ENCODE data around the gene ADK.

ADK gene

DNA sequence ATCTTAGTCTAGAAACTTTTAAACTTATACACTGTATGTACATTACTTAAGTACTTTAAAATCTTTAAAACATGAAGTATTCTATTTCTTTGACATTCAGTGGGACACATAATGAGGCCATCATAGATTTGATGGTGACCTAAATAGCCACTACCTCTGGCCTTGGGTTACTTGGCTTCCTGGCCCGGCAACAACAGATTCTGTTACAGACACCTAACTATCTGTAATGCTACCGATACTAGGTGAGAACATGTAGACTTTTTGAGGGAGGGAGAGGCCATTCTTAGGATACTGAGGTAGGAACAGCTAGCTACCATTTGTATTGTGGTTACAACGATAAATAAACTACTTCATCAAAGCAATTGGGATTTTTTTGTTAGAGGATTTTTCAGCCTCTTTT, 520.7 kb downstream of the ADK start:
- Mint-ChIP-seq H3K4me3 (no peak overlapping the region), H3K27me3 (no peaks in the 10 kb centered on the region), H3K9me3 (no peaks in the 10 kb centered on the region), H3K4me1 (no peaks in the 10 kb centered on the region), H3K36me3 (ENCODE audit: low read depth) (peaks cover 39% of the 10 kb centered on the region), H3K27ac (no peak overlapping the region)
- ATAC-seq (no peak), DNase-seq (no peak)

DNA sequence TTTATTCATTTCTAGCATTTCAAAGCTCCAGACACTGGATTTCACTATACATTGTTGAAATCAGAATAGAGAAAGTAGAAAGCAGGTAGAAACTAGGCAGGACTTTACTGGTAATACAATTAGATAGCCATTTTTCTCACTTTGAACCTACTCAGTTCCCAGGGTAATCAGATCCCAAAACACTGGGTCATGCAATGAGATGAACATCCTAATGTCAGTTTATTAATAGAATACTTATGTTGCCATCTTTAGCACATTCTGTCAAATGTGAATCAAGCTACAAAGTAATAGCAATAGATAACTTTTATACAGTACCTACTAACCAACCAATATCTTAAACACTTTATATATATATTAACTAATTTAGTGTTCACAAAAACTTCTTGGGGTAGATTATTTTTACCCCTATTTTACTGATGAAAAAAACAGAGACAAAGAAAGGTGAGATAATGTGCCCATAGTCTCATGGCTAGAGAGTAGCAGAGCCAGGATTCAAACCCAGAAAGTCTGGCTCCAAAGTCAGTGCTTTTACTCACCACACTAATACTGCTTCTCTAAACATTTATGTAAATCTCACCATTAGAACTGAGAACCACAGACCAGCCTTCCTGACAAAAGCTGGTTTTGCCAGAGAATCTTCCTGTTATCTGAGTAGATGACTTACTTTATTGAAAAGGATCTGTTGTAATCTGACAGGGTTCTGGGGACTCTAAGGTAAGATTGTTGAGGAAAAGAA, 521.6 kb downstream of the ADK start:
- Mint-ChIP-seq H3K4me3 (no peak overlapping the region), H3K4me1 (no peaks in the 10 kb centered on the region), H3K27ac (no peak overlapping the region), H3K27me3 (no peaks in the 10 kb centered on the region), H3K9me3 (no peaks in the 10 kb centered on the region), H3K36me3 (ENCODE audit: low read depth) (peaks cover 43% of the 10 kb centered on the region)
- DNase-seq (no peak), ATAC-seq (no peak)

DNA sequence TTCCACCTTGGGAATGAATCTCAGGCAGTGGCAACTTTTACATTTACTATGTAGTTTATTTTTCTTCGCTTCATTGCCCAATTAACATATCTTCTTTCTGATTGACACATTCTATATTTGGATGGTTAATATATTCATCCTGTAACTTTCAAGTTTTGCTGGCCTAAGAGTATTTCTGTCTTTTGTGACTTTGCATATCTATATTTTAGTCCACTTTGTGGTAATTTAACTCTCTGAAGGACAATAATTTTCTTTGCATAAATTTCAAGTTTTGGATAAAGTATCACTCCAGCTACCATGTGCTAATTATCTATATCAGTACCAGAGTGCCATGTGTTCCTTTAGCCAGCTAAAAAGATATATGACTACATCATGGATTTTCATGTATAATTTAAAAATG, 523.9 kb downstream of the ADK start:
- H3K9me3 Mint-ChIP-seq: no peaks in the 10 kb centered on the region

DNA sequence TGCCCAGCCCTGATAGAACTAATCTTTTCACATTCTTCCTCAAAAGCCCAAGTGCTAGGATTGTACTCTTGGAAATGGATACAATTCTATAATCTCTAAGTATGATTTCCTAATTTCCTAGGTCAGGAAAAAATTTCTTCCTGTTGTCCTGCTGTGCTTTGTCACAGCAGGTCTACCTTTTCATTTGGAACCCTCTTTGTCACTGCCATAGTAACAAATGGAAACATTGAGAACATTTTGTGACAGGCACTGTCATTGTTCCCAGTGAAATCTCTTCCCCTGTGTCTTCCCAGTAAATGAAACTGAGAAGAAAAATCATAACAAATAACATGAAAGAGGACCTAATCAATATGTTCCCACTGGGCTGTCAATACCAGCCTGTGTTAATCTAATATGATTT, 524.5 kb downstream of the ADK start:
- Mint-ChIP-seq H3K27ac (no peak overlapping the region), H3K36me3 (ENCODE audit: low read depth) (peaks cover 43% of the 10 kb centered on the region), H3K4me3 (no peak overlapping the region), H3K9me3 (no peaks in the 10 kb centered on the region), H3K4me1 (peaks cover under 1% of the 10 kb centered on the region), H3K27me3 (no peaks in the 10 kb centered on the region)
- ATAC-seq (no peak), DNase-seq (no peak)

More for the DNA sequence above, 523.9 kb downstream of the ADK start:
- Mint-ChIP-seq H3K4me1 (no peaks in the 10 kb centered on the region), H3K4me3 (no peak overlapping the region), H3K27me3 (no peaks in the 10 kb centered on the region), H3K36me3 (ENCODE audit: low read depth) (peaks cover 44% of the 10 kb centered on the region), H3K27ac (no peak overlapping the region)
- DNase-seq (no peak), ATAC-seq (no peak)

DNA sequence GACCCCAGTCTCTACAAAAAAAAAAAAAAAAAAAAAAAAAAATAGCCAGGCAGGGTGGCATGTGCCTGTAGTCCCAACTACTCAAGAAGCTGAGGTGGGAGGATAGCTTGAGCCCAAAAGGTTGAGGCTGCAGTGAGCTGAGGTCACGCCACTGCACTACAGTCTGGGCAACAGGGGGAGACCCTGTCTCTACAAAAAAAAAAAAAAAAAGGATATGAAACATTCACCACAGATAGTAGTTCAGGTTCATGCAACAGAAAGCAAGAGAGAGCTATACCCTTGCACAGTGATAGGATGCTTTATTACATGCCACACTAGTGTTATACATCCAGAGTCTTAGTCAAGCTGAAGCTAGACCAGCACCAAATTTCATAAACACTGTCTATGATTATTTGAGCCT, 526.9 kb downstream of the ADK start:
- H3K27ac Mint-ChIP-seq: no peak overlapping the region
- peaks cover 17% of the 10 kb centered on the region for H3K4me1 Mint-ChIP-seq
- no peak for ATAC-seq
- no peaks in the 10 kb centered on the region for H3K9me3 Mint-ChIP-seq
- DNase-seq: no peak
- H3K27me3 Mint-ChIP-seq: no peaks in the 10 kb centered on the region
- H3K4me3 Mint-ChIP-seq: no peak overlapping the region
- peaks cover 29% of the 10 kb centered on the region for H3K36me3 Mint-ChIP-seq (ENCODE audit: low read depth)

DNA sequence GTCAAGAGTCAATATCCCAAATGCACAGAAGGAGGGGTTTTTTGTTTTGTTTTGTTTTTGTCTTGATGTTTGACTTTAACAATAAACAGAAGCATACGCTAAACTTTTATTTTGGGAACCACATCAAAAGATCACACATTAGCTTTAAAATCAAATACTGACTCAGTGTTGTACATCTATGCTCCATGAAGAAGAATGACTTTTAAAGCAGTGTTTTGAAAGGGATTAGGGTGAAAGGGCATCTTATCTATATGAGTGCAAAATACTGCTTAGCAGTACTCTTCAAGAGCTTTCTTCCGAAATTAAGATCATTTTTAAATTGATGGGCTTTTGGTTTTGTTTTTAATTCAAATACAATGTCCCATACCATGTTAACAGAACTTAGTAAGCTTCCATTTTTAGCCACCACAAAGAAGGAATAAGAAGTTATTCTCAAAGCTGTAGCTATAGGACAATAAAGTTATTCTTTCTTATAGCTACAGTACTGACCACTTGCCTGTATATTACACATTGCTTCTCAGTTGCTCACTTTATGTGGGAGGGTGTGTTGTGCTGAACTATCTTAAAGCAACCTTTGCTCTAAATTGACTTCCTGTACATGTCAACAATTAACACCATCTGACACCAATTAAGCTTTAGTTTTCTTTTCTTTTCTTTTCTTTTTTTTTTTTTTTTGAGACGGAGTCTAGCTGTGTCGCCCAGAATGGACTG, 531.1 kb downstream of the ADK start:
- Mint-ChIP-seq H3K36me3 (ENCODE audit: low read depth) (peaks cover 16% of the 10 kb centered on the region), H3K9me3 (no peaks in the 10 kb centered on the region), H3K4me3 (no peak overlapping the region), H3K4me1 (peaks cover 21% of the 10 kb centered on the region), H3K27me3 (no peaks in the 10 kb centered on the region), H3K27ac (no peak overlapping the region)
- no peak for DNase-seq
- no peak for ATAC-seq

DNA sequence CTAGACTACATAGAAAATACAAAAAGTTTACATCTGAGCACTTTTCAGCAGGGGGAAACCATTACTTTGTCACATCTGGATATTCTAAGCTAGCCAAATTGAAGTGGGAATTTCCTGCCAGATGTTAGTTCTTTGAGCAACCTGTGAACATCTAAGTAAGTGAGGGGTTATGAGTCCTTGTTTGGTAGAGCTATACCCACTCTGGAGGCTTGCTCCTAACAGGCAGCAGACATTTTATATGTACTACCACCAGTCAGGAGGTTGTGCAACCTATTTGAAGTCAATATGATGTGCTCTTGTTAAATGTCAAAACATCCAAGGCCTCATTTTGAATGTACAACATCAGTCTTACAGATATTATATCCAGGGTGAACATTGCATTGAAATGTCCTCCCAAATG, 532.0 kb downstream of the ADK start:
- peaks cover 15% of the 10 kb centered on the region for H3K36me3 Mint-ChIP-seq (ENCODE audit: low read depth)
- no peak overlapping the region for H3K4me3 Mint-ChIP-seq
- H3K27me3 Mint-ChIP-seq: no peaks in the 10 kb centered on the region
- peaks cover 21% of the 10 kb centered on the region for H3K4me1 Mint-ChIP-seq
- DNase-seq (no peak), ATAC-seq (no peak)
- H3K27ac Mint-ChIP-seq: no peak overlapping the region
- H3K9me3 Mint-ChIP-seq: no peaks in the 10 kb centered on the region

DNA sequence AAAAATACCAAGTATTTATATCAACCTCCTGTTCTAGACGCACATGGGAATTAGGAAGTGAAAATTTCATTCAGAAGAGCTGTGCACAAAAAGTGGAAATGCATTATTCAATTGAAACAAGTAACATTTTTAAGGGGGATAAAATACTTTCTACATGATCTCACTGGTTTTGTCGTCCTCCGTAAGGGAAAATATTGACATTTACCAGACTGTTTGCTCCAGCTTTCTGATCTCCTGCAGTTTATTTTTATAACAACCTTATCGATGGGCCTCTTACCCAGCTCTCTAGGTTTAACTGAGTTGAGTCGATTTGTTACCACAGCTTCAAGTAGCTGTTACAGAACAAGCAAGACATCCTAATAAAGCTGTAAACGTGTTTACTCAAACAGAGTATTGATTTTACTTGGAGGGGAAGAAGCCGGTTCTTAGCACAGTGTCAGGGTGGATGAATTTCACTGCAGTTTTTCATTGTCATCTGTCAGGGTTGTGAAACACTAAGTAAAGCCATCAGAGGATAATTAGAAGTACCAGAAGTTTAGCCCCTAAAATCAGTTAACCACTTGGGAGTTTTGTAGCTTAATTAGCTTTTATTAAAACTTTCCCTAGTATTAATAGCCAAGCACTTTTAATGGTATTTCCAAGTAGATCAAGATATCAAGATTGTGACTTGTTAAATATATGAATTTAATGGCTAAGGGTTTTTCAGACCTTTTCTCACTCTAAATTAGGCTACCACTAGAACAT, 532.8 kb downstream of the ADK start:
- no peak overlapping the region for H3K4me3 Mint-ChIP-seq
- DNase-seq: no peak
- no peaks in the 10 kb centered on the region for H3K27me3 Mint-ChIP-seq
- H3K27ac Mint-ChIP-seq: no peak overlapping the region
- no peaks in the 10 kb centered on the region for H3K9me3 Mint-ChIP-seq
- ATAC-seq: no peak
- H3K36me3 Mint-ChIP-seq (ENCODE audit: low read depth): peaks cover 21% of the 10 kb centered on the region
- peaks cover 21% of the 10 kb centered on the region for H3K4me1 Mint-ChIP-seq

DNA sequence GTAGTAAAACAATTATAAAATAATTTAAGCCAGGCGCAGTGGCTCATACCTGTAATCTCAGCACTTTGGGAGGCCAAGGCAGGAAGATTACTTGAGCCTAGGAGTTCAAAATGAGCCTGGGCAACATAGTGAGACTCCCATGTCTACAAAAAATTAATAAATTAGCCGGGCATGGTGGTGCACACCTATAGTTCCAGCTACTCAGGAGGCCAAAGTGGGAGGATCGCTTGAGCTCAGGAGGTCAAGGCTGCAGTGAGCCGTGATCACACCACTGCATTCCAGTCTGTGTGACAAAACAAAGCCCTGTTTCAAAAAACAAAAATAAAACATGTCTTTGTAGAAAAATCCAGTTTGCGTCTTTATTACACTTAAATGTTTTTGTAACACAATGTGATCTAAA, 533.4 kb downstream of the ADK start:
- ATAC-seq (no peak), DNase-seq (no peak)
- peaks cover 21% of the 10 kb centered on the region for H3K4me1 Mint-ChIP-seq
- peaks cover 21% of the 10 kb centered on the region for H3K36me3 Mint-ChIP-seq (ENCODE audit: low read depth)
- no peaks in the 10 kb centered on the region for H3K9me3 Mint-ChIP-seq
- no peaks in the 10 kb centered on the region for H3K27me3 Mint-ChIP-seq
- H3K27ac Mint-ChIP-seq: no peak overlapping the region
- no peak overlapping the region for H3K4me3 Mint-ChIP-seq

DNA sequence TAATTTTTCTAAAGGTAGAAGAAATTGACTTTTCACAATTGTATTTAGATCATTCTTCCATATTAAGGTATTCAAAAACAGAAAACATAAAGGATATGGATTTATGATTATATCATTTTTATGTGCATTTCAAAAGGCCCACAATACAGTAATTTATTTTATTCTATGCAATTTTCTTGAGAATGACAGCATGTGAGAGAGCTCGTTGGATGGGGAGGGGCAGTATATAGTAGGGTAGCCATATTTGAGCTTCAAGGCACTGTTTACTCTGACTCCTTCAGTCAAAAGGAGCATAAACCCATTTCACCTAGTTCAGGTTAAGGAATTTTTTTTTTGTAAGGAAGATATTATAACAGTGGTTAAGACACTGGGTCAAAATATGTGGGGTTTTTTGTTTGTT, 534.5 kb downstream of the ADK start:
- no peak overlapping the region for H3K27ac Mint-ChIP-seq
- peaks cover 19% of the 10 kb centered on the region for H3K36me3 Mint-ChIP-seq (ENCODE audit: low read depth)
- no peak overlapping the region for H3K4me3 Mint-ChIP-seq
- H3K27me3 Mint-ChIP-seq: no peaks in the 10 kb centered on the region
- DNase-seq: no peak
- H3K9me3 Mint-ChIP-seq: no peaks in the 10 kb centered on the region
- H3K4me1 Mint-ChIP-seq: peaks cover 20% of the 10 kb centered on the region
- no peak for ATAC-seq

DNA sequence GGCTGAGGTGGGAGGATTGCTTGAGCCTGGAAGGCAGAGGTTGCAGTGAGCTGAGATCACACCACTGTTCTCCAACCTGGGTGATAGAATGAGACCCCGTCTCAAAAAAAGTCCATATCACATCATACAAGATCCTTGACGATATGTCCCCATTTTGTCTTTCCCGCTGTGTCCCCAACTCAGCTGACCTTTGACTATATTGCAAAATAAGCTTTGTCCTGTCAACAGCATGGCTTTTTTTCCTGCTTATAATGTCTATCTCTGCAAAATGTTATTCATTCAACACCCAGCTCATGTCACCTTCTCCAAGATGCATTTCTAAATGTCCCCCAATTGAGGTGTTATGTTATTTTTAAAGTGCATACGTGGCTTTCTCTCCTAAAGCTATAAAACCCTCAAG, 539.4 kb downstream of the ADK start:
- peaks cover 15% of the 10 kb centered on the region for H3K36me3 Mint-ChIP-seq (ENCODE audit: low read depth)
- ATAC-seq: no peak
- no peak overlapping the region for H3K4me3 Mint-ChIP-seq
- no peak for DNase-seq
- H3K4me1 Mint-ChIP-seq: no peaks in the 10 kb centered on the region
- no peak overlapping the region for H3K27ac Mint-ChIP-seq
- H3K9me3 Mint-ChIP-seq: no peaks in the 10 kb centered on the region
- no peaks in the 10 kb centered on the region for H3K27me3 Mint-ChIP-seq

DNA sequence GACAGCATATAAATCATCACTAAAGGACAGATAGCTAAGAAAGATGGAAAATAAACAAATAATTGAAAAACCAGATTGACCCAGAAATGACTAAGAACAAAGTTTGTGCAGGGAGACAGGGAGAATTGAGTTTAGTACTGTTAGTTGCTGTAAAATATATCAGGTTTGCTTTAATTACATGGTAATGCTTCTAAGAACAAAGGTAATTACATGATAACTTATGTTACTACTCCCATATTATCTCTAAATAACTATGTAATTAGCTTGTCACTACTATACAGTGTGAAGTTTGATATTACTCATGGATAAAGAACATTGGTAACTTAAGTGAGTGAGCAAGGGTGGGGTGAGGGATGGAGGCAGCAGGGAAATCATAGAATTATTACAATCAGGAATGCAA, 540.1 kb downstream of the ADK start:
- DNase-seq (no peak), ATAC-seq (no peak)
- Mint-ChIP-seq H3K36me3 (ENCODE audit: low read depth) (peaks cover 12% of the 10 kb centered on the region), H3K27me3 (no peaks in the 10 kb centered on the region), H3K4me1 (no peaks in the 10 kb centered on the region), H3K9me3 (no peaks in the 10 kb centered on the region), H3K27ac (no peak overlapping the region), H3K4me3 (no peak overlapping the region)

DNA sequence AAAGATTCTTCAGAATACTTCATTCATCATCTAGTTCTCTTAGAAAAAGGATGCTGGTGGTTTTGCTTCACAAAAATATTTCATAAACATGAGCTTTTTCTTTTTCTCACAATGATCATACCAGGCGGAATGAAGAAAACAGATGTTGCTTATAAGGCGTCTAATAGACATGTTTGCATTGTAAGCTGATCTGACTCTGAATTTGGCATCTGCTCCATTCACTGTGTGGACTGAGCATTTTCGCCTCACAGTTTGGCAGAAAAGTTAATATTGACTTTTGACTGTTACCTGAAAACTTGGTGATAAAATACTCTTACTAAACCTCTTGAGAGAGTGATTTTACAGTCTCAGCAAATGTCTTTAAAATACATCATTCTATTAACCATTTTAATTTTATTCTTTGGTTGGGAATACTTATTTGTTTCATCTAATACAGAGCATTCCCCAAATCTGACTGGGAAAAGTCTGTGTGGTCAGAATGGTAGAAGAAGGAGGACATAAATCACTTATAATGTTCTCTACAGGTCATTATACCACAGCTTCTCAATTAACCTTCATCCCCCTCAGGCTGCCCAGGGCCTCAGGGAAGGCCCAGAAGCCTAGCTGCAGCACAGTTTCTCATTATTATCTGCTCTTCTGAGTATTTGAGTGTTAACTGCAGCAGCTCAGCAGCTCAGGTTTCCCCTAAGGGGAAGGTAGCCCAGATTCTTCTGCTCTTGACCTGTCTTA, 553.8 kb downstream of the ADK start:
- H3K36me3 Mint-ChIP-seq (ENCODE audit: low read depth): peaks cover 13% of the 10 kb centered on the region
- H3K4me1 Mint-ChIP-seq: no peaks in the 10 kb centered on the region
- ATAC-seq: no peak
- no peak overlapping the region for H3K4me3 Mint-ChIP-seq
- no peaks in the 10 kb centered on the region for H3K27me3 Mint-ChIP-seq
- no peak overlapping the region for H3K27ac Mint-ChIP-seq
- H3K9me3 Mint-ChIP-seq: no peaks in the 10 kb centered on the region
- no peak for DNase-seq

DNA sequence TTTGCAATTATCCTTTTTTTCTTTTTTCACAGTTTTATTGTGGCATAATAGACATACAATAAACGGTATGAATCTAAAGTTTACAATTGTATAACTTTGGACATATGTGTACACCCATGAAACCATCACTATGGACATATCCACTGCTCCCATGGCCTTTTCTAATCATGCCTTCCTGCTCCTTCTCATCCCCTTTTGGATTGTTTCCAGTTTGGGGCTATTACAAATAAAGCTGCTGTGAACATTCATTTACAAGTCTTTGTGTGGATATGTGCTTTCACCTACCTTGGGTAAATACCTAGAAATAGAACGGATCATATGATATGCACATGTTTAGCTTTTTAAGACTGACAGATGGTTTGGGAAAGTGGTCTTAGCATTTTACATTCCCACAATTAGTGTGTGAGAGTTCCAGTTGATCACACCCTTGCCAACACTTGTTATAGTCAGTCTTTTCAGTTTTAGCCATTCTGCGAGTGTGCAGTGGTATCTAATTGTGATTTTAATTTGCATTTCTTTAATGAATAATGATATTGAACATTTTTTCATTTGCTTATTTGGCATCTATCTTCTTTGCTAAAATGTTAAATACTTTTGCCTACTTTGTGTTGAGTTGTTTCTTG, 554.4 kb downstream of the ADK start:
- Mint-ChIP-seq H3K36me3 (ENCODE audit: low read depth) (peaks cover 18% of the 10 kb centered on the region), H3K27ac (no peak overlapping the region), H3K27me3 (no peaks in the 10 kb centered on the region)

More for the DNA sequence above, 554.4 kb downstream of the ADK start:
- ATAC-seq (no peak), DNase-seq (no peak)
- Mint-ChIP-seq H3K4me1 (no peaks in the 10 kb centered on the region), H3K9me3 (no peaks in the 10 kb centered on the region), H3K4me3 (no peak overlapping the region)

Measured in activated naive CD8-positive, alpha-beta T cell treated with anti-CD3 and anti-CD28 coated beads, Interleukin-2, amount 50 U/mL, for 24 hours (primary cell).